Thoracic aorta (tissue), 2 donors: ENCODE results near the gene SMTNL2. TPM values are rescaled to one million over a fixed set of nuclear protein-coding genes. Genes with fewer than 3 reads are reported as not detected.

Experiments used
- ATAC-seq: fragments of 150-250 bp; one replicate; pipeline ENCODE4 v1.8.0; 2017; ENCODE audit warnings: low read depth; ENCODE audit not compliant: insufficient number of reproducible peaks, low FRiP score
- DNase-seq: peaks from one replicate; pipeline ENCODE4 v3.0.0-alpha.2; 2020; ENCODE audit warnings: low spot score
- H3K27ac ChIP-seq, 2 donors: fragments of 200-600 bp; sonication (generic); 1 replicate in 1 of 2; 2 replicates in 1 of 2; pipeline ENCODE4 v1.5.1; 2016; ENCODE audit warnings: mild to moderate bottlenecking in 2 of 2, moderate library complexity in 2 of 2
- H3K27me3 ChIP-seq: fragments of 200-600 bp; sonication (generic); replicated peaks from 2 replicates; pipeline ENCODE4 v1.6.0; 2016; ENCODE audit warnings: mild to moderate bottlenecking; ENCODE audit not compliant: insufficient read depth
- H3K36me3 ChIP-seq: fragments of 200-600 bp; sonication (generic); one replicate; pipeline ENCODE4 v1.5.1; 2016
- H3K4me1 ChIP-seq, 2 donors: fragments of 200-600 bp; sonication (generic); 1 replicate in 1 of 2; 2 replicates in 1 of 2; pipeline versions ENCODE4 v1.5.1 to v1.6.0; 2016; ENCODE audit warnings: low read depth in 2 of 2, mild to moderate bottlenecking in 1 of 2; ENCODE audit not compliant: control insufficient read depth in 1 of 2
- H3K4me3 ChIP-seq: fragments of 200-600 bp; sonication (generic); 2 replicates; pipeline ENCODE4 v1.5.1; 2016; ENCODE audit warnings: mild to moderate bottlenecking
- H3K9me3 ChIP-seq: fragments of 200-600 bp; sonication (generic); 2 replicates; pipeline ENCODE4 v1.5.1; 2016
- CTCF ChIP-seq: fragments of 200-600 bp; sonication (generic); IDR thresholded peaks from one replicate; pipeline ENCODE4 v1.5.1; 2019; ENCODE audit warnings: antibody characterized with exemption
- total RNA-seq, 2 donors: library from RNA; depleted of rRNA; stranded (reverse); fragments of >200 nt; gene quantifications; one replicate each; pipeline versions ENCODE4 v1.1.0 to v1.2.3, GENCODE V29; 2016

The SMTNL2 gene
- total RNA-seq, 2 donors from 2014 or later: 2.6 to 2.8 TPM

DNA sequence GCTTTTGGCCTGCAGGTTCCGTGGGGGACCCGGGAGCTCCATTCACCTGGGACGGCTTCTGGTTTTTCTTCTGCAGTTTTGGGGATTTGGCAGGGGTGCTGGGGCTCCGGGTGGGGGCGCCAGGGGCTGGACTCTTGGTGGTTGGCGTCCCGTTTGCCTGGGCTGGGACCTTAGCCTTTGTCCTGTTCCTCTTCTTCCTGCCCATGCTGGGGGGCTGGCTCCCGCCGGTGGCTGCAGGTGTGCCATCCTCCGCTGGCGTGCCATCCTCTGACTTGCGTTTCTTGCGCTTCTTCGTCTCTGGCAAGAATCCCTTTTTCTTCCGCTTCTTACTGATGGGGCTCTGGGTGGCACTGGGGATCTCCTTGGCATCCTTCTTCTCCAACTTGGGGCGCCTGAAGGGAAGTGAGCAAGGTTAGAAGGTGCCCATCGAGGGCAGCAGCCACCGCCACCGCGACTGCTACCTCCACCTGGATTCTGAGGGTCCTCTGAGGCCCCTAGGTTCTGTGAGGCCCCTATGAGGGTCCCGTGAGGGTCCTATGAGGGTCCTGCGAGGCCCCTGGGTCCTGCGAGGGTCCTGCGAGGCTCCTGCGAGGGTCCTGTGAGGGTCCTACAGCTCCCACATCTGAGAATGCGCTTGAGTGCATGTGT, 44.6 kb upstream of the SMTNL2 start:
- no peaks in the 10 kb centered on the region for H3K27me3 ChIP-seq
- H3K36me3 ChIP-seq: peaks cover 24% of the 10 kb centered on the region
- no peak for TF ChIP-seq CTCF
- ATAC-seq: no peak
- H3K9me3 ChIP-seq: no peaks in the 10 kb centered on the region
- H3K4me3 ChIP-seq: no peak overlapping the region
- no peak overlapping the region for H3K27ac ChIP-seq
- H3K4me1 ChIP-seq: peaks cover 10 to 30% of the 10 kb centered on the region in 2 donors
- no peak for DNase-seq

GRCh38 chr17:4540224-4540651, 44.1 kb upstream of the SMTNL2 start:
- Histone ChIP-seq H3K4me1 (peaks cover 10 to 30% of the 10 kb centered on the region in 2 donors), H3K27me3 (no peaks in the 10 kb centered on the region), H3K36me3 (peaks cover 24% of the 10 kb centered on the region), H3K27ac (no peak overlapping the region), H3K9me3 (no peaks in the 10 kb centered on the region), H3K4me3 (no peak overlapping the region)
- no peak for ATAC-seq
- TF ChIP-seq CTCF: no peak
- no peak for DNase-seq

- no peak overlapping the region for H3K4me3 ChIP-seq
Measured at GRCh38 chr17:4540687-4541327, 43.5 kb upstream of the SMTNL2 start.

DNA sequence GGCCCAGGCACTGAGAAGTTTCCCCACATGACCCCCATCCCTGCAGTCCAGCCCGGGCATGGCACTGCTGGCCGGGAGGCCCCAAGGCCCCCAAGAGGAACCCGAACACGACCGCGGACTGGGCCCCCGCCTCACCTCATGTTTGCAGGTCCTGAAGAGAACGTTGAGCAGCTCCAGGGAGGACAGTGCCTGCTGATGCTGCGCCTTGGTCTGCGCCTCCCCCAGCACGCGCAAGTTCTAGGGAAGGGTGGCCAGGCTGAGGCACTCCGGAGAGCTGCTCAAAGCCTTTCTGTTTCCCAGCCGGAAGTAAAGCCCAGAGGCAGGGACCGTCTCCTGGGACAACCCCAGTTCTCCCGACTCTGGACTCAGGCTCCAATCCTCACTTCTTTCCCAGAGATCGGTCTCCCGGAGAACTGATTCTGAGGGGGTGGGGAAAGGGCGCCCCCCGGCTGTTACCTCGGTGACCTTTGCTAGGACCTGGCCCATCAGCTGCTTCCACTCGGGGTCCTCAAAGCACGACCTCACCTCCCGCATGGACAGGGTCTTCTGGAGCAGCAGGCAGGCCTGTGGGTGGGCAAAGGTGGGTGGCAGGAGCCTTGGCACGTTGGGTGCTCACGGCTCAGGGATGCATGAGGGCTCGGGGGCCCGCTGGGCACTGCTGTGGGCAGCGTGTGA, 42.9 kb upstream of the SMTNL2 start:
- H3K4me3 ChIP-seq: no peak overlapping the region

More at GRCh38 chr17:4540687-4541327, 43.5 kb upstream of the SMTNL2 start:
- Histone ChIP-seq H3K9me3 (no peaks in the 10 kb centered on the region), H3K27me3 (no peaks in the 10 kb centered on the region), H3K36me3 (peaks cover 24% of the 10 kb centered on the region), H3K27ac (no peak overlapping the region), H3K4me1 (peaks cover 10 to 29% of the 10 kb centered on the region in 2 donors)
- no peak for DNase-seq
- no peak for TF ChIP-seq CTCF
- no peak for ATAC-seq

More for the DNA sequence above, 42.9 kb upstream of the SMTNL2 start:
- Histone ChIP-seq H3K4me1 (peaks cover 7 to 22% of the 10 kb centered on the region in 2 donors), H3K9me3 (no peaks in the 10 kb centered on the region), H3K27me3 (no peaks in the 10 kb centered on the region), H3K27ac (no peak overlapping the region), H3K36me3 (peaks cover 27% of the 10 kb centered on the region)
- DNase-seq (no peak), ATAC-seq (no peak)
- TF ChIP-seq CTCF: no peak
